Hematopoietic multipotent progenitor cell treated with erythropoietin and hydrocortisone succinate and interleukin-3 and kit ligand, for 8 days (in vitro differentiated cells): ENCODE data around the gene PGBD4.

Experiments used
- DNase-seq: peaks from one replicate; pipeline ENCODE4 v3.0.0-alpha.2; 2015

PGBD4 gene

DNA sequence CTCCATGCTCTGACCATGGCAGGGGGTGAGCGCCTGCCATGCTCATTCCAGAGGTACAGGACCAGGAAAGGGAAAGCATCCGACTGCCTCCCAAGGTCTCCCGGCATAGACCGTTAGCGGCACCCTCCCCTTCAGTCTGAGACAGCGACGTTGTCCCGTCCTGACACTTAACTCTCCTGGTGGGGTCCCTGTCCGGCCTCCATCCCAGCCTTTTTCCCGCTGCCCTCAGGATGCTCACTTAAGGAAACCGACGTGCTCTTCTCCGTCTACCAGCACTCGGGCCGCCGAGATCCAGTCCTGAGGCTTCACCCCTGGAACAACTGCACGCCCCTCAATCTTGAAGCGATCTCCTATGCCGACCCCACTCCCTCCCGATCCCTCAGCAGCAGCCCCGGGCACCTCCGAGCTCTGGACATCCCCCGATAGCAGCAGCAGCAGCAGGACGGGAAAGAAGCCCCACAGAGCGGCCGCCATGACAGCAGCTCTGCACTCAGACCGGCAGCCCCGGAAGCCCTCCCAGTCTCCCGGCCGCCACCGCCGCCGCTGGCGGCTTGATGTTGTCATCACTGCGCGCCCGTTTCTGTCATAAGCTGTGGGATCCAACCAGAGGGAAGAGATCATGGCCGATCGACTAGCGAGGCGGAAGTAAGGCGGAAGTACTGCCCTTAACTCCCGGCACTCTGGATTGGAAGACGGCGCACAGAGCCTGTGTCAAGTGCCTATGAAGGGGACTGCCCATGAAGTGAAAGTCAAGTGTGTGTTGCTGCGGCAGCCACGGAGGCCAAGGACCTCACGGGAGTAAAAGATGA is at the start of gene PGBD4, which contains the start of gene EMC7:
Gene PGBD4, plus strand, starts transcription at position 718 of the 809 bp plus-strand sequence. CDS start 449 bp downstream, outside the sequence.
Gene EMC7, minus strand, starts transcription at position 497 of the 809 bp plus-strand sequence. Its CDS starts 23 bp downstream, at position 474.
- peak; percentile 99 for DNase-seq

DNA sequence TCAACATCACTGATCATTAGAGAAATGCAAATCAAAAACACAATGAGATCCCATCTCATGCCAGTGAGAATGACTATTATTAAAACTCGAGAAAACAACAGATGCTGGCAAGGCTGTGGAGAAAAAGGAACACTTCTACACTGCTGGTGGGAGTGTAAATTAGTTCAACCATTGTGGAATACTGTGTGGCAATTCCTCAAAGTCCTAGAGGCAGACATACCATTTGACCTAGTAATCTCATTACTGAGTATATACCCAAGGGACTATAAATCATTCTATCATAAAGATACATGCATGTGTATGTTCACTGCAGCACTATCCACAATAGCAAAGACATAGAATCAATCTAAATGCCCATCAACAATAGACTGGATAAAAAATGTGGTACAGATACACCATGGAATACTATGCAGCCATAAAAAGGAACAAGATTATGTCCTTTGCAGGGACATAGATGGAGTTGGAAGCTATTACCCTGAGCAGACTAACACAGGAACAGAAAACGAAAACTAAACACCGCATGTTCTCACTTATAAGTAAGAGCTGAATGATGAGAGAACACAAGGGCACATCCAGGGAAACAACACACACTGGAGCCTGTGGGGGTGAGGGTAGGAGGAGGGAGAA is 47.7 kb upstream of the PGBD4 start:
- DNase-seq: no peak

DNA sequence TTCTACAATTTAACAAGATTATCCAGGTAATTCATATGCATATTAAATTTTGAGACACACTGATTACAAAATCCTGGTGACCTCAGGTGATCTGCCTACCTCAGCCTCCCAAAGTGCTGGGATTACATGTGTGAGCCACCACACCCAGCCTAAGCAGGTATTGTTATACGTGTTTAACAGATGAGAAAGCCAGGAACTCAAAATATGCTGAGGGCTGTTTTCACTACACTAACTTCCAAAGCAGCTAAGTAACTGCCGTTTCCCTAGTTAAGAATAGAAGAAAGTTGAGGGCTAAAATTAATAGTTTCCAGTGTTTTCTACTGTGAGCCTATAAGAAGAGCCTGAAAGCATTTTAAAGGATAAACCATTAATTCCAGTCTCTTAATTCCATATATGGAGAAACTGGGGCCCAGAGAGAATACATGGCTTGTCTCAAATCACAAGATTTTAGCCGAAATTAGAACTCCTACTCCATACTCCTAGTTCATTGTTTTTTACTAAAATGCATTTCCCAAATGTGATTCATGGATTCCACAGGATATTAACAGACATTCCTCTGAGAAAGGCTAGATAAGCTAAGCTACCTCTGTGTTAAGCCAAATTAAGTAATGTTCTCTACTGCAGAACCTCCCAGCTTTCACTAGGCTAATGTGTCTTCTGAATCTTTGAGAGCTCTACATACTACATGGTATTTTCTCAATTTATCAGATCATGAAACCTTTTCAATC is 45.9 kb upstream of the PGBD4 start:
- no peak for DNase-seq

DNA sequence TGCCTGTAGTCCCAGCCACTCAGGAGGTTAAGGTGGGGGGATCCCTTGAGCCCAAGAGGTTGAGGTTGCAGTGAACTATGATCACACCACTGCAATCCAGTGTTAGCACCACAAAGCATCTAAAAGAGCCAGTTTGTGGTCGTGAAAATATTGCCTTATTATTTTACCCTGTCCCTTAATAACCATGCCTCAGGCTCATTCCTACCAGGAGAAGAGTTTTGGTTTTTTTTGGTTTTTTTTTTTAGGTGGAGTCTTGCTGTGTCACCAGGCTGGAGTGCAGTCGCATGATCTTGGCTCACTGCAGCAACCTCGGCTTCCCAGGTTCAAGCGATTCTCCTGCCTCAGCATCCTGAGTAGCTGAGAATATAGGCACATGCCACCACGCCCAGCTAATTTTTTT is 45.0 kb upstream of the PGBD4 start:
- DNase-seq: no peak

DNA sequence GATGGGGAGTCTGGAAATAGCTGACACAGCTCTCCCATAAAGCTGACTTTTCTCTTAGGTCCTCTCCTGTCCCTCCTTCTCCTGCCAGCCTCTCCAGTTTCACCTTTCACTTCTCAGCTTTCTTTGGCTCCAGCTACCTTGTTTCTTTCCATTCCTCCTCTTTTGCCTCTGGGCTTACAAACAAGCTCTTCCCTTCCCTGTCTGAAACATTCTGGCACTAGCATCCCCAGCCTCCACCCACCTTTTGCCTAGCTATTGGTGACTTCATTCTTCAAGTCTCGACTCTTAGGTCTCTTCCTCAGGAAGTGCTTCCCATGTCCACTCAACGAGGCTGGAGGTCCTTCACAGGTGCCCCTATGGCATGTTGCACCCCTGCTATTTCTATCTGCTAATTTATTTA is 42.4 kb upstream of the PGBD4 start:
- no peak for DNase-seq

DNA sequence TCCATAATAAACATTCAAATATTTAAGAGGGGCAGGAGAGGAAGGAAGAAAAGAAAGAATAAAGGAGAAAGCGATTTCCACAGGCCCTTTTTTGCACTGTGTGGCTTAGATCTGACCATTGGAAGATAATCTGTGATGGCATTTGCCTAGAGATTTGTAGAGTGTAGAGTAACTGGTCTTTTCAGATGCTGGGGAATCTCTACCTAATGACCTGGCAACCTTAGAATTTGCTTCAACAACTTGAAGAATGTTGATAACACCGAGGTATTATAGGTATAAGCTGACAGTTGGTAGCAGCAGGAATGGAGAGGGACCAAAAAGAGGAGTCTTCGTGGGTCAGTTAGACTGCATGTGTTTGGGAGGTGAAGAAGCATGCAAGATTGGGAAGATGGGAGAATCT is 41.9 kb upstream of the PGBD4 start:
- DNase-seq: no peak

DNA sequence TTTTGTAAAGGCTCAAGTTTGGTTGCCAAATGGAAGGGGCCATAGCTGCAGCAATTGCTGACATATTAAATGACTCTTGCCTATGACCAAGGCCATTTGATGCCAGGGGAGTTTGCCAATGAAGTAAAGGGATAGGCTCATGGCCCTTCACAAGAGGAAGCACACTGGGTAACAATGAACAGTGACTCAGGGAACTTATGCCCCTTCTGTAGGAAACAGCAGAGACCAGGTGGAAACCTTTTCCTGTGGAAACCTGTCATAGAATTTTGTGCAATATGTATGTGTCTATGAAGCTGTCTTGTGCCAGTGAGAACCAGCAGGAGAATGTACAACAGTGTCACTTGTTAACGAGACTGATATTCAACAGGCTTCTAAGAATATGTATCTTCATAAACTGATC is 37.4 kb upstream of the PGBD4 start:
- no peak for DNase-seq

DNA sequence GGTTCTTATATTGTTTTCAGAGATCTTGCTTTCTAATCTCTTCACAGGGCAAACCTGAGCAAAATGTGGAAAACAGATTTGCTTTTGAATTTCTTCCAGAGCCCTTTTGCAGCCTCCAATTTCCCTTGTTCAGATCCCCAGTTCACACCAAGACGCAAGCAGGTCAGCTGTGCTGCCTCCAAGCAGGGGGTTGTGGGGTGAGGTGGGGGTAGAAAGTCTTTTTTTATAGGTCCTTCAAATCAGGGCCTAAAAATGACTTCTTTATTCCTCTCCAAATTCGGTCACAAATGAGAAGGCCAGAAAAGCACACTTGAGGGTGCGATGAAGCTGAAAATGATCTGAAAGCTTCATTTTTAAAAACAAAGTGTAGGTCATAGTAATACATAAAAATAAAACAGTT is 36.6 kb upstream of the PGBD4 start:
- no peak for DNase-seq

DNA sequence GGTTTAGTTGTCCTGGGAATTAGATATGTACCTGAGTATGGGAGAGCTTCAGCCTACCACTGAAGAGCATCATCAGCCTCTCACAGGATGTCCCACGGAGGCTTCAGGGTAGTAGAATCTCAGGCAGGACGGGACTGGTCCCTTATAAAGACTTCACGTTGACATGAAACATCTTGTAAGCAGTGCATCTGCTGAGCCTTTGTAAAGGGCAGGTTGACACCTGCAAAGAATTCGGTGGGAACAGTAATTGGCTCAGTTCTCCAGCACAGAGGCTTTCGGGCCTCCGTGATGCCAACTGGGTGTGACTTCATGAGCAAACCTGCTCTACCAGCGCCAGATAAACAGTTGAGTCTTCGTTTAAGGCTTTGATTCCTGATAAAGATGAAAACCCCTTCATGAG is 35.9 kb upstream of the PGBD4 start:
- DNase-seq: no peak

DNA sequence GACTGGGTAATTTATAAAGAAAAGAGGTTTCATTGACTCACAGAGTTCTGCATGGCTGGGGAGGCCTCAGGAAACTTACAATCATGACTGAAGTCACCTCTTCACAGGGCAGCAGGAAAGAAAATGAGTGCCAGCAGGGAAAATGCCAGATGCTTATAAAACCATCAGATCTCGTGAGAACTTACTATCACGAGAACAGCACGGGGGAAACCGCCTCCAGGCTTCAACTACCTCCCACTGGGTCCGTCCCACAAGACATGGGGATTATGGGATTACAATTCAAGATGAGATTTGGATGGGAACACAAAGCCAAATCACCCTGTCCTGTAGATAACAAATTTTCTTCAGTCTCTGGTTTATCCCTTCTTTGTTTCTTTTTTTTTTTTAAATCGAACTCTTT is 31.9 kb upstream of the PGBD4 start:
- no peak for DNase-seq

DNA sequence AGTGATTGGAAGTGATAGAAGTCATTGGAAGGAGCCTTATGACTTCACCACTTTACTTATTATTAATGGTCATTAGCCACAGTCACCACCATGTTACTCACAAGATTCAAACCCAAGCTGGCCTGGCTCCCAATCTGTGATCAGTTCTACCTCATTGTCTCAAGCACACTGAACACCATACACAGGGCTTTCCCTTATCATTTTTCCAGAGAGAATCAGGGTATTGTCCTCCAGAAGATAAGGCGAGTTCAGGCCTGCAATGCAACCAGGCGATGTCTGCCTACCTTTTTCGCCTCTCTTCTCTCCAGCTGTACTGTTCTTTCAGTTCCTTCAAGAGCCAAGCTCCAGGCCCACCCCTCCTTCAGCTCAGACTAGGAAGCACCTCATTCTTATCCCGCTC is 25.1 kb upstream of the PGBD4 start:
- DNase-seq: peak; percentile 45

DNA sequence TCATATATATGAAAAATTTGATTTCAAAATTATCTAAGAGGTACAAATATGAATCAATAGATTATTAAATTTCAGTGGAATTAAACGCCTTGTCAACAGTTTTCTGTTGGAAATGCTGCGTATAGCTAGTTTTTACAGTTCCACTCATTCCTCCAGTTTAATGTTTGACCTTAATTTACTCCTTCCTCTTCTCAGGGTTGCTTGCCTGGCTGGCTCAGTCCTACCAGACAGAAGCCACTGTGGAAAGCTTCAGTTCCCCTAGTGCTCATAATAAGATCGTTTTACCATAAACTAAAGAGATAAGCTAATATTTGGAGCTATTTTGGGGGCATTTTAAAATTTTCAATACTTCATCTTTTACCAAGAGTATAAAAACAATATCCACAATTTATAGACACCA is 23.0 kb upstream of the PGBD4 start:
- DNase-seq: no peak

DNA sequence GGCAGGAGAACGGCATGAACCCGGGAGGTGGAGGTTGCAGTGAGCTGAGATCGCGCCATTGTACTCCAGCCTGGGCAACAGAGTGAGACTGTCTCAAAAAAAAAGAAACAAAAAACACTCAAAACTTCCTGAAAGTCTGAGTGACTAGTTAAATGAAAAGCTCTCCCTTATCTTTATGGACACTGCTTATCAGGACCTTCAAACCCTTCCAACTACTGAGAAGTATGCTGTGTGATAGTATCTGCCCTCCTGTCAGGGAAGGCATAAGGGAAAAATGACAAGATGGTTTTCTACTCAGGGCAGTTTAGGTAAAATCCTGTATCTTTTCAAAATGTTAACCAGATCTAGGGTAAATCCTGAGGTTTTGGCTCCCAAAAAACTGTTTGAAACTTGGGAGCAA is 22.0 kb upstream of the PGBD4 start:
- DNase-seq: peak; percentile 31

DNA sequence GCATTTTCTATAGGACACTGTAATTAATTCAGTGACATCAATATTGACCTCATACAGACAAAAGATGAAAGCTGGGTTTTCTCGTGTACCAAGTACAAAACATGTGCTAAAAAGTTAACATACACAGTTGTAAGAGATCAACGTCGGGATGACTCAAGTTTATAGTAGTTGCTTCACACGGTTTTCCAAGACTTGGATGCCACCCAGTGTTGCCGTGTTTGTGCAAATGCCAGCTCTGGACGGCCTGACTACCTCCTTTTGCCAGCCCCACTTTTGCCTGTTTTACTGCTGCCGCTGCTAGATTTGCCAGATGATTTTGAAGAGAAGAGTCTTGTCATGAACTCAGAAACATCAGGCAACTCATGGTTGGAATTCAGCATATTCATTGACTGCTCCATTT is 17.8 kb upstream of the PGBD4 start:
- DNase-seq: no peak

DNA sequence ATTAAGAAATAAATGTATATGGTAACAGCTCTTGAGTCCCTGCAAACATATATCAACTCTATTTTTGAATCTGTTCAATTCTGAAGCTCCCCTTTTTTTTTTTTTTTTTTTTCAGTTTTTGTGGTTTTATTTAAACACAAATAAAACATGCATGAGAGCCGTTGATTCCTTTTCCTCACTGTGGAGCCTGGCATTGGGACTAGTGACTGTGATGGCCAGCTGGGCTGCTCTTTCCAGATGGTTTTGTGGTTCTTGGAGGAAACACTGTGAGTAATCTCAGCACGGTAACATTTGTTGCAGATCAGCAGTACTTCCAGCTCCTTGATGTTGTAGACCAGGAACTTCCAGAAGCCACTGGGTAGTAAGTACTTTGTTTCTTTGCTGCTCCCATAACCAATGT is 16.1 kb upstream of the PGBD4 start:
- no peak for DNase-seq

DNA sequence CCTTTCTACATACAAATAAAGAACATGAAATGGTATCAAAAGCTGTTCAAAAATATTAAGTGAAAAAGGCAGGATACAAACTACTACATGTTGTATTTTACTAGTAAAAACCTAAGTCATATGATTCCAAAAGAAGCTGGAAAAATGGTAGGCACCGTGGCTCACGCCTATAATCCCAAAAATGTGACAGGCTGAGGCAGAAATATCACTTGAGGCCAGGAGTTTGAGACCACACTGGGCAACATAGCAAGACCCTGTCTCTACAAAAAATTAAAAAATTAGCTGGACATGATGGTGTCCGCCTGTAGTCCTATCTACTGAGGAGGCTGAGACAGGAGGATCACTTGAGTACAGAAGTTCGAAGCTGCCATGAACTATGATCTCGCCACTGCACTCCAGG is 2.0 kb upstream of the PGBD4 start:
- DNase-seq: no peak

DNA sequence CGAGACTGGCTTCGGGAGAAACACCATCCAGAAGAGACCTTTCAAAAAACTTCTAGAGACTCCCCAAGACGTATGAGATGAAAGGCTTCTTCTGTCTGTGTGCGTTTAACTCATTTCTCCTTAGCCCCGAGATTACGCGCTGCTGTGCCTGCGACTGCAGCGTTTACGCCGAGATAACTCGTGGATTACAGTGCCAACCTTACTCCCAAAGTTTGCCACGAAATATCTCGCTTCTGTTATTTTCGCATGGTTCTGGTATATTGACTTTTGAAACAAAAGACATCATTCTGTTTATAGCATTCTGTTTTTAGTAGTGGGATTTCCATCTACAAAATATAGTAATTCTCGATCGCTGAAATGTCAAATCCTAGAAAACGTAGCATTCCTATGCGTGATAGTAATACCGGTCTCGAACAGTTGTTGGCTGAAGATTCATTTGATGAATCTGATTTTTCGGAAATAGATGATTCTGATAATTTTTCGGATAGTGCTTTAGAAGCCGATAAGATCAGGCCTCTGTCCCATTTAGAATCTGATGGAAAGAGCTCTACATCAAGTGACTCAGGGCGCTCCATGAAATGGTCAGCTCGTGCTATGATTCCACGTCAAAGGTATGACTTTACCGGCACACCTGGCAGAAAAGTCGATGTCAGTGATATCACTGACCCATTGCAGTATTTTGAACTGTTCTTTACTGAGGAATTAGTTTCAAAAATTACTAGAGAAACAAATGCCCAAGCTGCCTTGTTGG is 467 bp downstream of the PGBD4 start:
- no peak for DNase-seq

DNA sequence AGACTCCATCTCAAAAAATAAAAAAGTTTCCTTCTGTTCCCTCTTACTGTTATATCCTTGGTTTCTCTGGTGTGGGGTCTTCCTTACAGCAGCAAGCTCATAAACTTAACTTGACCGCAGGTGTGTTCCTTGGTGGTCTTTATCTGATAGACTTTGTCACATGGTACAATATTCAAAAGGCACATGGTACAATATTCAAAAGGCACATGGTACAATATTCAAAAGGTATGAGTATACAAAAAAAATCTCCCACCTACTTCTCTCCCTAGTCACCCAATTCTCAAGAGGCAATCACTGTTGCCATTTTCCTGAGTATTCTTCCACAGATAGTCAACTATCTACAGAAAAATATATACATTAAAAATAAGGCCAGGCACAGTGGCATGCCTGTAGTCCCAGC is 4.5 kb downstream of the PGBD4 start:
- DNase-seq: no peak

DNA sequence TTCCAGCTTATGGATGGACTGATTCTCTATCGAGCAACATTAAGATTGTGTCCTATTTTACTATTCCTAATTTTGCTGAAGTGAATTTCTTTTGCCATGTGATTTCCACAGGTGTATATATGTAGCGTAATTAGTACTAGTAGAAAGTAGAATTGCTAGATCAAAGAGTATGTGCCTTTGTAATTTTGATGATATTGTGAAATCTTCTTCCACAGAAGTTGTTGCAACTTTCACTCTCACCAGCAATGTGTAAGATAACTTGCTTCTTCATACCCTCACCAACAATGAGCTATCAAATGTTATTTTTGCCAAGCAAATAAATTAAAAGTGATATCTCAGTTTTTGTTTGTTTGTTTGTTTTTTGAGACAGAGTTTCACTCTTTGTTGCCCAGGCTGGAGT is 5.4 kb downstream of the PGBD4 start:
- DNase-seq: no peak

DNA sequence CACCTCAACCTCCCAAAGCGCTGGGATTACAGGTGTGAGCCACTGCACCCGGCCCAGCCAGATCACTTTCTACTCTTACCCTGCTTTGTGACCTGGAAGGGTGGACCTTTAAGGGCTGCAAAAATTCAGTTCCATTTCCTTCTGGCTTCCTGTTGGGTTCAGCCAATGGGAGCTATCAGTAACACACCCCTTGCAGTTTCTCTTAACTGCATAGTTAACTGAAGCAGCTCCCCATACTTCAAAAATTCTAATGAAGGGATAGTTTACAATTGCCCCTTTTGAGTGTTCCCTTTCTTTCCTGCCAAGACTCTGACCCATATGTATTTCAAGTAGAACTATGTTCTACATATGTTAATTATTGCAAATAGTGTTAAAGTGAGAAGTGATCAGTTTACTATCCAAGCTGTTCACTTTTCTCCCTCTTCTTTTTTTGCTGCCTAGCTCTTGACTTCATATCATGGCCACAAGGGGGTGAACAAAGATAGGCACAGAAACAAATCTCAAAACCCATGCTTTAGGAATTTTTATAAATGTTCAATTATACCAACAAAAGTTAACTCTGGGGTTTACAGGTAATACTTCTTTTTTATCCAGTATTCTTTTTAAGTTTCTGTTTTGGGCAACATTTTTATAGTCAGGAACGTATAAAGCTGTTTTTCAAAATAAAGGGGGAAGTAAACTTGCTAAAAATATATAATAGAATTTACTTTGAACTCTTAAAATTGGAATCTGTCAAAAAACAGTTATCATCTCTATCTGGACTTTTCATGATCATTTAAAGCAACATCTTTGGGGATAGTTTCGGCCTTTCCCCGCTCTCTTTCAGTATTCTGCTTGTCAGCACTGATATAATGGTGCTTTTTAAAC is 8.1 kb downstream of the PGBD4 start:
- peak; percentile 66 for DNase-seq

DNA sequence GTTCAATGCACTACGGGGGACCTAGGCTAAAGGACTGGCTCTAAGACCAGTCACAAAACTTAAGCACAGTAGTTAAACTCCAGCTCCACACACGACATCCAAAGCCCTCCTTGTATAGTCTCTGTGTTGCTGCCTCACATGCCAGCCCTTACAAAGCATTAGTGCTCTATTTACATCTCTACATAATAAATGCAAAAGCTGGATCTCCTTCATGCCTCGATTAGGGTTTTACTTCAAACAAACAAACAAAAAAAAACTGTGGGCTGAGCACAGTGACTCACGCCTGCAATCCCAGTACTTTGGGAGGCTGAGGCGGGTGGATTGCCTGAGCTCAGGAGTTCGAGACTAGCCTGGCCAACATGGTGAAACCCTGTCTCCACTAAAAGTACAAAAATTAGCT is 9.6 kb downstream of the PGBD4 start:
- no peak for DNase-seq

DNA sequence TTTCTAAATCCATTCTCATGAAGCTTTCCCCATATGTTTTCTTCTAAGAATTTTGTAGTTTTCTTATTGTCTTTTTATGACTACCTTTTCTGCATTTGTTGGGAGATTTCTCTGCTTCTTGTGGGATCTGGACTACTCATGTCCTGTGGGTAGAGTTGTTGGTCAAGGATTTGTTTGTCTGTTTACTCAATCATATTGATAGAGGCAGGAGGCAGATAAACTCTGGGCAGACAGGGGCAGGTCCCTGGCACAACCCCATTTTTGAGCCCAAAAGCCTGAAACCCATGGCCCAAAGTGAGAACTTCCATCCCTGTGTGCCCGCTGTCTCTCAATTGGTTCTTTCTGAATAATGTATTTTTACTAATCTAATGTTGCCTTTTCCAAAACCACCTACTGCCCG is 12.3 kb downstream of the PGBD4 start:
- DNase-seq: no peak
